Natural killer cell (primary cell): ENCODE measurements around the gene TENT5C. TPM values are rescaled to one million over a fixed set of nuclear protein-coding genes. Genes with fewer than 3 reads are reported as not detected.

Experiments used
- ATAC-seq, 3 donors: fragments of 150-1000 bp in 2 of 3; fragments of 200-7000 bp in 1 of 3; cut with Tn5 transposase; 1 replicate in 1 of 3; 2 replicates in 2 of 3; pipeline ENCODE4 v1.10.0; 2021; ENCODE audit warnings: mild to moderate bottlenecking in 2 of 3, moderate library complexity in 2 of 3
- DNase-seq, 2 donors: peaks; one replicate each; pipeline versions ENCODE4 v3.0.0 to v3.0.0-alpha.2; 2013 to 2021; ENCODE audit warnings: mixed read lengths in 1 of 2
- H3K27ac ChIP-seq: one replicate; pipeline ENCODE4 v1.5.1; 2013; ENCODE audit warnings: mild to moderate bottlenecking, low read length
- H3K27me3 ChIP-seq: one replicate; pipeline ENCODE4 v1.6.1; 2013; ENCODE audit warnings: low read length; ENCODE audit not compliant: control insufficient read depth, insufficient read depth
- H3K36me3 ChIP-seq: one replicate; pipeline ENCODE4 v1.6.1; 2013; ENCODE audit warnings: low read length; ENCODE audit not compliant: control insufficient read depth, insufficient read depth
- H3K4me1 ChIP-seq: one replicate; pipeline ENCODE4 v1.6.1; 2013; ENCODE audit warnings: low read length; ENCODE audit not compliant: control insufficient read depth, insufficient read depth
- H3K4me3 ChIP-seq: one replicate; pipeline ENCODE4 v1.5.1; 2013; ENCODE audit warnings: low read length
- H3K9me3 ChIP-seq: one replicate; pipeline ENCODE4 v1.6.1; 2013; ENCODE audit warnings: low read length; ENCODE audit not compliant: control insufficient read depth, insufficient read depth
- H3K27ac Mint-ChIP-seq, 2 donors: one replicate each; pipeline ENCODE4 v1.8.0; 2022; ENCODE audit warnings: mild to moderate bottlenecking in 2 of 2, mixed read lengths in 2 of 2, moderate library complexity in 1 of 2
- H3K27me3 Mint-ChIP-seq, 2 donors: one replicate each; pipeline ENCODE4 v1.8.0; 2022; ENCODE audit warnings: low read depth in 2 of 2, mixed read lengths in 2 of 2
- H3K36me3 Mint-ChIP-seq: one replicate; pipeline ENCODE4 v1.8.0; 2022; ENCODE audit warnings: mixed read lengths
- H3K4me1 Mint-ChIP-seq, 2 donors: one replicate each; pipeline ENCODE4 v1.8.0; 2022; ENCODE audit warnings: mixed read lengths in 2 of 2
- H3K4me3 Mint-ChIP-seq: one replicate; pipeline ENCODE4 v1.8.0; 2022; ENCODE audit warnings: mild to moderate bottlenecking, moderate library complexity, mixed read lengths
- H3K9me3 Mint-ChIP-seq, 2 donors: one replicate each; pipeline ENCODE4 v1.8.0; 2022; ENCODE audit warnings: mixed read lengths in 2 of 2
- WGBS: methylation state at CpG from one replicate; pipeline ENCODE4 v1.1.7; 2013; ENCODE audit warnings: missing lambda C conversion rate; ENCODE audit not compliant: insufficient coverage; 5-methylcytosine and 5-hydroxymethylcytosine counted together
- intact Hi-C: fragments of 100-400 bp; cut with micrococcal nuclease; formaldehyde crosslinking; loops from one replicate; pipeline ENCODE4 v1.14.2; 2022
- total RNA-seq, 4 donors: library from RNA; stranded (reverse); fragments of 120-200 nt in 1 of 4; gene quantifications; one replicate each; pipeline versions ENCODE4 v1.2.3 to v1.2.4, GENCODE V29; 2013 to 2022
- TF ChIP-seq, protein P1 (sequence below): fragments of 200-600 bp; IDR thresholded peaks from one replicate; pipeline ENCODE4 v1.8.0; 2022; ENCODE audit warnings: antibody characterized with exemption

Gene TENT5C
- total RNA-seq, 3 donors from 2014 or later (not counting 1 experiment from before 2014, with no cell fraction given): 80.6 to 109 (median 90.9) TPM

DNA sequence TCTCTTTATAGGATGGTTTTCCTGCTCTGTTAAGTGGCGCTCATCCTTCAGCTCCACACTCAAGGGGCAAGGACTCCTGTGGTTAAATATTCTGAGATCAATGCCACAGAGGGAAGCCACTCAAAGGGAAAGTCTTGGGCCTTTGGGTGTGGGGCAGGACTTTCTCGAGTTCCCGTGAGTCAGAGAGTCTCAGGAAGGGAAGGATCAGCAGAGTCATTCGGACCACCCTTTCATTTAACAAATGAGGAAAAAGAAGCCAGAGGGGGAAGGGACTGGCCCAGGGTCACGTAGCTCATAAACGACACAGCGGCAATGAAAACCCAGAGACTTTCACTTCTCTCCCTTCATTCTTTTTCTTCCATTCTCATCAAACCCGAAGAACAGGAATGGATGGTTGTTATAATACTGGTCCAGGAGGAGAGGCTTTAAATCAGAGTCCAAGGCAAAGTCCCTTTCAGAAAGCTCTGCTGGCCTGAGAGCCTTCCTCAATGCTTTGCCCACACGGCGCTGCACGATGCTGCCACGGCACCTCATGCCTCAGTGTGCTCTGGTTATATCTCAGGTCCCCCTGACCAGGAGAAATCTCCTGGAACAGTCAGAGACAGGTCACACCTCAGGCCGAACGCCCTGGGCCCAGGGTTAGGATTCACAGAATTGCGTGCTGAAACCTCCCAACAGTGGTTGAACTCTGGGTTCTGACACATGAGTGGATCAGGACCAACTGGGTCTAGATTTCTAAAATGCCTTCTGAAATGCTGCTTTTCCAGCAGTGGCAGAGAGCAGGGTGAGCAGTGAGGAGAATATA, 65.3 kb downstream of the TENT5C start:
- TF ChIP-seq, protein P1, sequence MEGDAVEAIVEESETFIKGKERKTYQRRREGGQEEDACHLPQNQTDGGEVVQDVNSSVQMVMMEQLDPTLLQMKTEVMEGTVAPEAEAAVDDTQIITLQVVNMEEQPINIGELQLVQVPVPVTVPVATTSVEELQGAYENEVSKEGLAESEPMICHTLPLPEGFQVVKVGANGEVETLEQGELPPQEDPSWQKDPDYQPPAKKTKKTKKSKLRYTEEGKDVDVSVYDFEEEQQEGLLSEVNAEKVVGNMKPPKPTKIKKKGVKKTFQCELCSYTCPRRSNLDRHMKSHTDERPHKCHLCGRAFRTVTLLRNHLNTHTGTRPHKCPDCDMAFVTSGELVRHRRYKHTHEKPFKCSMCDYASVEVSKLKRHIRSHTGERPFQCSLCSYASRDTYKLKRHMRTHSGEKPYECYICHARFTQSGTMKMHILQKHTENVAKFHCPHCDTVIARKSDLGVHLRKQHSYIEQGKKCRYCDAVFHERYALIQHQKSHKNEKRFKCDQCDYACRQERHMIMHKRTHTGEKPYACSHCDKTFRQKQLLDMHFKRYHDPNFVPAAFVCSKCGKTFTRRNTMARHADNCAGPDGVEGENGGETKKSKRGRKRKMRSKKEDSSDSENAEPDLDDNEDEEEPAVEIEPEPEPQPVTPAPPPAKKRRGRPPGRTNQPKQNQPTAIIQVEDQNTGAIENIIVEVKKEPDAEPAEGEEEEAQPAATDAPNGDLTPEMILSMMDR: no peak
- DNase-seq (no peak), ATAC-seq (no peak)
- no peak overlapping the region for H3K4me3 ChIP-seq
- H3K27ac ChIP-seq: no peak overlapping the region
- Mint-ChIP-seq H3K36me3 (no peaks in the 10 kb centered on the region), H3K4me3 (no peak overlapping the region), H3K9me3 (no peaks in the 10 kb centered on the region), H3K27me3 (peaks cover 0 to 12% of the 10 kb centered on the region in 2 donors), H3K4me1 (peaks cover 13 to 17% of the 10 kb centered on the region in 2 donors), H3K27ac (no peak overlapping the region)
- H3K36me3 ChIP-seq: no peaks in the 10 kb centered on the region
- H3K27me3 ChIP-seq: no peaks in the 10 kb centered on the region
- H3K9me3 ChIP-seq: no peaks in the 10 kb centered on the region
- intact Hi-C loops: loop anchor here (5.0 kb wide), 2 partner anchors 81 to 114 kb away; no protein-coding TSS in a partner anchor
- H3K4me1 ChIP-seq: peaks cover 25% of the 10 kb centered on the region
- WGBS: 92% methylated on average over 10 of the region's 15 CpGs

DNA sequence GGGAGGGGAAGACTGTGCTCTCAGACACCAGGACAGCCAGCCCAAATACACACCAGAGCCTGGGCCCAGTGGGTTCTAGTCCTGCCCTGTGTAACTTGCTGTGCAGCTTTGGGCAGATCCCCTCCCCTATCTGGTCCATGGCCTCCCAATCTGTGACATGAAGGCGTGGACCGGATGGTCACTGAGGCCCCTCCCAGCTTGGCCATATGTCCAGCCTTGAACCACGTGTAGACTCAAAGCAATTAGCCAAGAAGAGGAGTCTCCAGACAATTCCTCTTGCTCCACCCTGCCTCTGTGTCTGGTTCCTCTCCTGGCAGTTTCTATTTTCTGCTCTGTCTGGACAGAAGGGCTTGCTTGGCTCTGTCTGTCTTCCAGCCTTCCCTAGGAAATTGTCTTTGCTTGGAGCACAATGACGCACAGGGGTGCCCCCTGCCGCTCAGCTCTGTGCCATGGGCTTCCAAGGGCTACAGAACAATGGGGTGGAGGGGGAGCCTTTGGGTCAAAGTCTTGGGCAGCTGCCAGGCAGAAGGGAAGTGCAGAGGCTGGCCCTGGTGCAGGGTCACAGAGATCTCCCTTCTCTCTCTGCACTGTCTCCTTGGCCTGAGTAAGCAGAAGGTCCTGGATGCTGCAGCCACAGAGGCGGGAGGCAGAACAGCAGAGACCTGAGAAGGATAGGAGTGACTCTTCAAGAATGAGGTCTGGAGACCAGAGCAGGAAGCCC, 66.1 kb downstream of the TENT5C start:
- ATAC-seq (no peak), DNase-seq (no peak)
- no peaks in the 10 kb centered on the region for H3K9me3 ChIP-seq
- H3K4me1 ChIP-seq: peaks cover 20% of the 10 kb centered on the region
- TF ChIP-seq, protein P1: no peak
- Mint-ChIP-seq H3K4me3 (no peak overlapping the region), H3K9me3 (no peaks in the 10 kb centered on the region), H3K27me3 (peaks cover 0 to 10% of the 10 kb centered on the region in 2 donors), H3K27ac (no peak overlapping the region), H3K36me3 (no peaks in the 10 kb centered on the region), H3K4me1 (peaks cover 10 to 15% of the 10 kb centered on the region in 2 donors)
- 88% methylated on average over 6 of the region's 6 CpGs for WGBS
- no peaks in the 10 kb centered on the region for H3K27me3 ChIP-seq
- intact Hi-C loops: loop anchor here (5.0 kb wide), 2 partner anchors 80 to 115 kb away; no protein-coding TSS in a partner anchor
- no peak overlapping the region for H3K4me3 ChIP-seq
- H3K27ac ChIP-seq: no peak overlapping the region
- no peaks in the 10 kb centered on the region for H3K36me3 ChIP-seq

DNA sequence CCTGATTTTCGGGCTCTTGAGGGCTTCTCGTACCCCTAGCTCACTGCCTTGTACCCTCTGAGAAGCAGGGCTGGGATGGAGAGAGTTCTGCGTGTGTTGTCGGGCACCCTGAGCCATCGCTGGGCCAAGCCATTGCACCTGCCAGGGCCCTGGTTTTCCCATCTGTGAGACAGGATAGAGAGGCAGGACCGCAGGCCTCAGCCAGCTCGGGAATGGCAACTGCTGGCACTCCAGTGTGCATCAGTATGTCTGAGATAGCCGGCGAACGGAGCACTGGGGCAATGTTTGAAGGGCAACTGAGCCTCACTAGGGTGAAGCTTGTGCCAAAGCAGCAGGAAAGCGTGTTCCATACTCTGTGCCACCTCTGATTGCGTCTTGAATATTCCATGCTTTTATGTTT, 66.9 kb downstream of the TENT5C start:
- Histone ChIP-seq H3K9me3 (no peaks in the 10 kb centered on the region), H3K27ac (no peak overlapping the region), H3K4me3 (no peak overlapping the region), H3K27me3 (no peaks in the 10 kb centered on the region), H3K36me3 (no peaks in the 10 kb centered on the region), H3K4me1 (peaks cover 20% of the 10 kb centered on the region)
- Mint-ChIP-seq H3K36me3 (no peaks in the 10 kb centered on the region), H3K4me3 (no peak overlapping the region), H3K4me1 (peaks cover 8 to 13% of the 10 kb centered on the region in 2 donors), H3K9me3 (no peaks in the 10 kb centered on the region), H3K27me3 (peaks cover 0 to 9% of the 10 kb centered on the region in 2 donors), H3K27ac (no peak overlapping the region)
- DNase-seq (no peak), ATAC-seq (no peak)
- TF ChIP-seq, protein P1: no peak
- WGBS: 97% methylated on average over 12 of the region's 12 CpGs
- intact Hi-C loops: loop anchor here (5.0 kb wide), 2 partner anchors 80 to 115 kb away; no protein-coding TSS in a partner anchor
